A549 (cell line): Measurements from ENCODE around the gene DDX17. TPM values are rescaled to one million over a fixed set of nuclear protein-coding genes. Genes with fewer than 3 reads are reported as not detected.

Experiments used
- CEBPB ChIP-seq, 2 experiments: fragments of >200 bp in 1 of 2; sonication (Bioruptor Twin) in 1 of 2; formaldehyde crosslinking in 1 of 2; IDR thresholded peaks; 2 replicates each; pipeline ENCODE4 v1.6.1; 2012 to 2016
- CHD2 ChIP-seq: fragments of 150-350 bp; IDR thresholded peaks from 2 replicates; pipeline ENCODE4 v1.6.1; 2014; ENCODE audit warnings: low read length; ENCODE audit not compliant: partially characterized antibody
- CHD4 ChIP-seq: fragments of 200-600 bp; sonication (generic); IDR thresholded peaks from 2 replicates; pipeline ENCODE4 v1.6.1; 2016; ENCODE audit warnings: antibody characterized with exemption, mild to moderate bottlenecking, borderline replicate concordance
- ELK1 ChIP-seq: fragments of 150-350 bp; IDR thresholded peaks from 2 replicates; pipeline ENCODE4 v1.6.1; 2014; ENCODE audit warnings: low read depth, mild to moderate bottlenecking, low read length
- GATA3 ChIP-seq: IDR thresholded peaks from 2 replicates; pipeline ENCODE4 v1.6.1; 2012; ENCODE audit warnings: borderline replicate concordance
- HDAC2 ChIP-seq: fragments of 200-600 bp; sonication (generic); IDR thresholded peaks from 2 replicates; pipeline ENCODE4 v1.6.1; 2016
- HEYL ChIP-seq: fragments of 250-450 bp; sonication (Bioruptor Pico); IDR thresholded peaks from 2 replicates; pipeline ENCODE4 v1.8.0; 2021; ENCODE audit warnings: mild to moderate bottlenecking, moderate library complexity
- KDM1A ChIP-seq: fragments of 200-600 bp; sonication (generic); IDR thresholded peaks from 2 replicates; pipeline ENCODE4 v1.6.1; 2016; ENCODE audit warnings: low read depth, mild to moderate bottlenecking
- MAFK ChIP-seq: fragments of 450-650 bp; IDR thresholded peaks from 2 replicates; pipeline ENCODE4 v1.6.1; 2014; ENCODE audit not compliant: partially characterized antibody
- NFE2L2 ChIP-seq: fragments of 150-350 bp; conservative IDR thresholded peaks from 2 replicates; pipeline ENCODE4 v1.6.1; 2014; ENCODE audit warnings: low read length
- POLR2A ChIP-seq: IDR thresholded peaks from 2 replicates; pipeline ENCODE4 v1.6.1; 2012; ENCODE audit warnings: mild to moderate bottlenecking, low read length
- POLR2AphosphoS2 ChIP-seq: conservative IDR thresholded peaks from 2 replicates; pipeline ENCODE4 v1.6.1; 2012; ENCODE audit warnings: low read length, improper control_type of control experiment, inconsistent platforms
- RAD21 ChIP-seq, 2 experiments: fragments of >200 bp in 1 of 2; sonication (Bioruptor Twin) in 1 of 2; formaldehyde crosslinking in 1 of 2; IDR thresholded peaks in 1 of 2; conservative IDR thresholded peaks in 1 of 2; 2 replicates in 1 of 2; 3 replicates in 1 of 2; pipeline ENCODE4 v1.6.1; 2012 to 2018; ENCODE audit warnings: inconsistent platforms in 1 of 2
- REST ChIP-seq: fragments of 200-600 bp; sonication (generic); IDR thresholded peaks from 2 replicates; pipeline ENCODE4 v1.6.1; 2016; ENCODE audit warnings: antibody characterized with exemption, mild to moderate bottlenecking, moderate library complexity
- RFX5 ChIP-seq: fragments of 450-650 bp; IDR thresholded peaks from 2 replicates; pipeline ENCODE4 v1.7.1; 2014; ENCODE audit warnings: antibody characterized with exemption, mild to moderate bottlenecking, moderate library complexity
- RNF2 ChIP-seq: fragments of 200-600 bp; sonication (generic); IDR thresholded peaks from 2 replicates; pipeline ENCODE4 v1.6.1; 2016; ENCODE audit warnings: low read depth, mild to moderate bottlenecking, antibody characterized with exemption, moderate library complexity, borderline replicate concordance
- TFCP2L1 ChIP-seq: fragments of 250-450 bp; sonication (Bioruptor Pico); IDR thresholded peaks from 2 replicates; pipeline ENCODE4 v1.5.0; 2021; ENCODE audit warnings: mild to moderate bottlenecking
- USF2 ChIP-seq: fragments of 450-650 bp; IDR thresholded peaks from 2 replicates; pipeline ENCODE4 v1.6.1; 2014; ENCODE audit warnings: antibody characterized with exemption
- ZFP36 ChIP-seq: fragments of 450-650 bp; IDR thresholded peaks from 2 replicates; pipeline ENCODE4 v1.6.1; 2014; ENCODE audit warnings: borderline replicate concordance; ENCODE audit not compliant: partially characterized antibody
- polyA plus RNA-seq, 4 experiments: library from polyadenylated mRNA; depleted of rRNA in 3 of 4; stranded (reverse); fragments of >200 nt; fragmentation: RNase III in 1 of 4; extraction: RNeasy Plus Mini Kit Qiagen cat#74134 plus additional on column Dnase treatment in 1 of 4; gene quantifications; 2 replicates in 3 of 4; 3 replicates in 1 of 4; pipeline ENCODE4 v1.2.3, GENCODE V29; 2011 to 2017
- TF ChIP-seq, protein P1 (sequence below): fragments of 250-450 bp; sonication (Bioruptor Pico); IDR thresholded peaks from 2 replicates; pipeline ENCODE4 v1.5.0; 2021; ENCODE audit warnings: mild to moderate bottlenecking, moderate library complexity, borderline replicate concordance
- TF ChIP-seq, protein P2 (sequence below): fragments of >200 bp; sonication (Bioruptor Twin); formaldehyde crosslinking; IDR thresholded peaks from 2 replicates; pipeline ENCODE4 v1.6.1; 2016

Gene DDX17
- polyA plus RNA-seq, 2 of the 4 experiments (the other 2 are of a cell fraction), result 117 to 292 TPM

- TF ChIP-seq REST (no peak), HDAC2 (no peak), ZFP36 (no peak), GATA3 (no peak), KDM1A (no peak), TFCP2L1 (CRISPR knock-in tag) (no peak), POLR2AphosphoS2 (no peak), NFE2L2 (no peak), RFX5 (no peak), RNF2 (no peak), ELK1 (no peak), CHD2 (no peak), CEBPB (IDR thresholded peaks at IDR 0.05) (no peak), USF2 (no peak), CHD4 (no peak), HEYL (no peak), POLR2A (peak; percentile 60), RAD21 (conservative IDR thresholded peaks at IDR 0.05 in 1 of 2, IDR thresholded peaks at IDR 0.05 in 1 of 2) (no peak), MAFK (no peak)
- TF ChIP-seq, protein P1, sequence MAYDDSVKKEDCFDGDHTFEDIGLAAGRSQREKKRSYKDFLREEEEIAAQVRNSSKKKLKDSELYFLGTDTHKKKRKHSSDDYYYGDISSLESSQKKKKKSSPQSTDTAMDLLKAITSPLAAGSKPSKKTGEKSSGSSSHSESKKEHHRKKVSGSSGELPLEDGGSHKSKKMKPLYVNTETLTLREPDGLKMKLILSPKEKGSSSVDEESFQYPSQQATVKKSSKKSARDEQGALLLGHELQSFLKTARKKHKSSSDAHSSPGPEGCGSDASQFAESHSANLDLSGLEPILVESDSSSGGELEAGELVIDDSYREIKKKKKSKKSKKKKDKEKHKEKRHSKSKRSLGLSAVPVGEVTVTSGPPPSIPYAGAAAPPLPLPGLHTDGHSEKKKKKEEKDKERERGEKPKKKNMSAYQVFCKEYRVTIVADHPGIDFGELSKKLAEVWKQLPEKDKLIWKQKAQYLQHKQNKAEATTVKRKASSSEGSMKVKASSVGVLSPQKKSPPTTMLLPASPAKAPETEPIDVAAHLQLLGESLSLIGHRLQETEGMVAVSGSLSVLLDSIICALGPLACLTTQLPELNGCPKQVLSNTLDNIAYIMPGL (CRISPR knock-in tag), result no peak
- TF ChIP-seq, protein P2, sequence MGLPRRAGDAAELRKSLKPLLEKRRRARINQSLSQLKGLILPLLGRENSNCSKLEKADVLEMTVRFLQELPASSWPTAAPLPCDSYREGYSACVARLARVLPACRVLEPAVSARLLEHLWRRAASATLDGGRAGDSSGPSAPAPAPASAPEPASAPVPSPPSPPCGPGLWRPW, result no peak
Observed at GRCh38 chr22:38506118-38506962, at the start of gene DDX17 (continued).
